Ascending aorta (tissue), 2 donors: ENCODE measurements around the gene MAS1L. TPM values are rescaled to one million over a fixed set of nuclear protein-coding genes. Genes with fewer than 3 reads are reported as not detected.

Experiments used
- DNase-seq, 2 donors: peaks; one replicate each; pipeline ENCODE4 v3.0.0-alpha.2; 2019; ENCODE audit warnings: low spot score in 2 of 2
- H3K27ac ChIP-seq, 2 donors: fragments of 200-600 bp; sonication (generic); one replicate each; pipeline ENCODE4 v1.5.1; 2016 to 2017; ENCODE audit warnings: mild to moderate bottlenecking in 1 of 2
- H3K27me3 ChIP-seq: fragments of 200-600 bp; sonication (generic); one replicate; pipeline ENCODE4 v1.5.1; 2017
- H3K36me3 ChIP-seq, 2 donors: fragments of 200-600 bp; sonication (generic); one replicate each; pipeline ENCODE4 v1.5.1; 2016
- H3K4me1 ChIP-seq, 2 donors: fragments of 200-600 bp; sonication (generic); one replicate each; pipeline ENCODE4 v1.5.1; 2016 to 2017; ENCODE audit warnings: mild to moderate bottlenecking in 1 of 2
- H3K4me3 ChIP-seq, 2 donors: fragments of 200-600 bp; sonication (generic); one replicate each; pipeline ENCODE4 v1.5.1; 2016 to 2017; ENCODE audit warnings: mild to moderate bottlenecking in 1 of 2
- H3K9me3 ChIP-seq, 2 donors: fragments of 200-600 bp; sonication (generic); one replicate each; pipeline ENCODE4 v1.5.1; 2016
- CTCF ChIP-seq, 3 experiments: fragments of 200-600 bp in 2 of 3; fragments of 450-650 bp in 1 of 3; sonication (generic) in 2 of 3; IDR thresholded peaks; one replicate each; pipeline ENCODE4 v1.5.1; 2016 to 2019; ENCODE audit warnings: antibody characterized with exemption in 3 of 3, mild to moderate bottlenecking in 1 of 3, moderate library complexity in 1 of 3
- intact Hi-C: fragments of 100-400 bp; cut with DNase I; formaldehyde crosslinking; loops from one replicate; pipeline ENCODE4 v1.15.1; 2023
- total RNA-seq: library from RNA; depleted of rRNA; stranded (reverse); fragments of >200 nt; gene quantifications from one replicate; pipeline ENCODE4 v1.1.0, GENCODE V29; 2016

Gene MAS1L
- total RNA-seq, 1 donor from 2014 or later: not detected

- intact Hi-C loops: no loop called here
- Histone ChIP-seq H3K4me1 (no peaks in the 10 kb centered on the region), H3K36me3 (no peaks in the 10 kb centered on the region), H3K9me3 (no peaks in the 10 kb centered on the region), H3K27me3 (no peaks in the 10 kb centered on the region), H3K4me3 (no peak overlapping the region), H3K27ac (no peak overlapping the region)
- no peak for DNase-seq
- no peak for TF ChIP-seq CTCF (IDR thresholded peaks at IDR 0.05)
Measured at GRCh38 chr6:29524444-29525310, 36.9 kb upstream of the MAS1L start.

GRCh38 chr6:29524044-29524443 is 36.3 kb upstream of the MAS1L start:
- Histone ChIP-seq H3K9me3 (no peaks in the 10 kb centered on the region), H3K27ac (no peak overlapping the region), H3K36me3 (no peaks in the 10 kb centered on the region), H3K27me3 (no peaks in the 10 kb centered on the region), H3K4me1 (no peaks in the 10 kb centered on the region), H3K4me3 (no peak overlapping the region)
- no peak for TF ChIP-seq CTCF (IDR thresholded peaks at IDR 0.05)
- intact Hi-C loops: no loop called here
- no peak for DNase-seq

- H3K9me3 ChIP-seq: no peaks in the 10 kb centered on the region
- no peak overlapping the region for H3K27ac ChIP-seq
- no peak overlapping the region for H3K4me3 ChIP-seq
- TF ChIP-seq CTCF (IDR thresholded peaks at IDR 0.05): no peak
- intact Hi-C loops: no loop called here
- DNase-seq: no peak
- no peaks in the 10 kb centered on the region for H3K4me1 ChIP-seq
- no peaks in the 10 kb centered on the region for H3K36me3 ChIP-seq
- no peaks in the 10 kb centered on the region for H3K27me3 ChIP-seq
Measured at GRCh38 chr6:29522227-29522626, 34.5 kb upstream of the MAS1L start.

GRCh38 chr6:29521006-29521680 is 33.4 kb upstream of the MAS1L start:
- H3K27me3 ChIP-seq: no peaks in the 10 kb centered on the region
- no peaks in the 10 kb centered on the region for H3K9me3 ChIP-seq
- no peak overlapping the region for H3K27ac ChIP-seq
- intact Hi-C loops: no loop called here
- DNase-seq: no peak
- H3K4me1 ChIP-seq: no peaks in the 10 kb centered on the region
- no peak overlapping the region for H3K4me3 ChIP-seq
- no peaks in the 10 kb centered on the region for H3K36me3 ChIP-seq
- no peak for TF ChIP-seq CTCF (IDR thresholded peaks at IDR 0.05)

- Histone ChIP-seq H3K9me3 (no peaks in the 10 kb centered on the region), H3K4me1 (no peaks in the 10 kb centered on the region), H3K27ac (no peak overlapping the region), H3K4me3 (no peak overlapping the region), H3K27me3 (no peaks in the 10 kb centered on the region), H3K36me3 (no peaks in the 10 kb centered on the region)
- intact Hi-C loops: no loop called here
- no peak for TF ChIP-seq CTCF (IDR thresholded peaks at IDR 0.05)
- DNase-seq: no peak
Measured at GRCh38 chr6:29520232-29520631, 32.5 kb upstream of the MAS1L start.
